H9 (cell line): ENCODE results near the gene MOCS3. TPM values are rescaled to one million over a fixed set of nuclear protein-coding genes. Genes with fewer than 3 reads are reported as not detected.

ENCODE experiments used
- DNase-seq: peaks from one replicate; pipeline ENCODE4 v3.0.0-alpha.2; 2017
- H2AFZ ChIP-seq: one replicate; pipeline ENCODE4 v1.6.1; 2013; ENCODE audit warnings: mild to moderate bottlenecking, low read length, control low read depth, moderate library complexity
- H2AK5ac ChIP-seq: 2 replicates; pipeline ENCODE4 v1.6.1; 2013; ENCODE audit warnings: low read length, control low read depth, mixed read lengths; ENCODE audit not compliant: insufficient read length
- H2BK120ac ChIP-seq: one replicate; pipeline ENCODE4 v1.6.1; 2013; ENCODE audit warnings: low read depth, mild to moderate bottlenecking, low read length, control low read depth, inconsistent platforms; ENCODE audit not compliant: poor library complexity, severe bottlenecking
- H2BK12ac ChIP-seq: 2 replicates; pipeline ENCODE4 v1.6.1; 2013; ENCODE audit warnings: low read length, control low read depth, mixed read lengths, low read depth; ENCODE audit not compliant: insufficient read length
- H2BK15ac ChIP-seq: 2 replicates; pipeline ENCODE4 v1.6.1; 2013; ENCODE audit warnings: low read depth, low read length, control low read depth
- H2BK20ac ChIP-seq: one replicate; pipeline ENCODE4 v1.6.1; 2013; ENCODE audit warnings: low read depth, mild to moderate bottlenecking, low read length, control low read depth, inconsistent platforms; ENCODE audit not compliant: poor library complexity, severe bottlenecking
- H2BK5ac ChIP-seq: 2 replicates; pipeline ENCODE4 v1.6.1; 2013; ENCODE audit warnings: low read length, control low read depth, mixed read lengths; ENCODE audit not compliant: insufficient read length
- H3K14ac ChIP-seq: 2 replicates; pipeline ENCODE4 v1.6.1; 2013; ENCODE audit warnings: low read length, control low read depth; ENCODE audit not compliant: insufficient read depth
- H3K18ac ChIP-seq: 2 replicates; pipeline ENCODE4 v1.6.1; 2013; ENCODE audit warnings: low read depth, mild to moderate bottlenecking, mixed read lengths, low read length, control low read depth; ENCODE audit not compliant: insufficient read length
- H3K23ac ChIP-seq: 2 replicates; pipeline ENCODE4 v1.6.1; 2013; ENCODE audit warnings: low read length, control low read depth, mixed read lengths, low read depth; ENCODE audit not compliant: insufficient read length
- H3K23me2 ChIP-seq: 2 replicates; pipeline ENCODE4 v1.6.1; 2013; ENCODE audit warnings: low read depth, mild to moderate bottlenecking, mixed read lengths, low read length, control low read depth; ENCODE audit not compliant: insufficient read length, poor library complexity, severe bottlenecking
- H3K27ac ChIP-seq: 2 replicates; pipeline ENCODE4 v1.5.1; 2013; ENCODE audit warnings: low read length, control low read depth, mixed read lengths, low read depth; ENCODE audit not compliant: insufficient read length
- H3K27me3 ChIP-seq: 2 replicates; pipeline ENCODE4 v1.6.1; 2013; ENCODE audit warnings: low read length, control low read depth, inconsistent platforms; ENCODE audit not compliant: insufficient read depth
- H3K4ac ChIP-seq: 2 replicates; pipeline ENCODE4 v1.6.1; 2013; ENCODE audit warnings: low read depth, mild to moderate bottlenecking, control low read depth, inconsistent platforms, low read length, moderate library complexity
- H3K4me1 ChIP-seq: 2 replicates; pipeline ENCODE4 v1.6.1; 2013; ENCODE audit warnings: low read length, control low read depth, inconsistent platforms; ENCODE audit not compliant: insufficient read depth
- H3K4me2 ChIP-seq: 2 replicates; pipeline ENCODE4 v1.6.1; 2013; ENCODE audit warnings: low read length, control low read depth, mixed read lengths; ENCODE audit not compliant: insufficient read length, insufficient read depth
- H3K56ac ChIP-seq: 2 replicates; pipeline ENCODE4 v1.6.1; 2013; ENCODE audit warnings: low read depth, mild to moderate bottlenecking, mixed read lengths, low read length, control low read depth; ENCODE audit not compliant: insufficient read length
- H3K79me1 ChIP-seq: 2 replicates; pipeline ENCODE4 v1.6.1; 2013; ENCODE audit warnings: low read depth, mild to moderate bottlenecking, moderate library complexity, low read length, control low read depth, inconsistent platforms; ENCODE audit not compliant: insufficient read depth, poor library complexity, severe bottlenecking
- H3K79me2 ChIP-seq: 2 replicates; pipeline ENCODE4 v1.6.1; 2013; ENCODE audit warnings: low read length, control low read depth, inconsistent platforms; ENCODE audit not compliant: insufficient read depth
- H3K9ac ChIP-seq: 2 replicates; pipeline ENCODE4 v1.6.1; 2013; ENCODE audit warnings: low read length, control low read depth, mixed read lengths; ENCODE audit not compliant: insufficient read length; ENCODE audit errors: extremely low read depth
- H3K9me3 ChIP-seq: one replicate; pipeline ENCODE4 v1.6.1; 2013; ENCODE audit warnings: low read depth, low read length, inconsistent platforms; ENCODE audit not compliant: control insufficient read depth
- H3T11ph ChIP-seq: one replicate; pipeline ENCODE4 v1.6.1; 2013; ENCODE audit warnings: mild to moderate bottlenecking, low read length, control low read depth, inconsistent platforms
- H4K20me1 ChIP-seq: one replicate; pipeline ENCODE4 v1.6.1; 2013; ENCODE audit not compliant: control insufficient read depth, insufficient read length, insufficient read depth
- H4K5ac ChIP-seq: 2 replicates; pipeline ENCODE4 v1.6.1; 2013; ENCODE audit warnings: low read depth, mild to moderate bottlenecking, mixed read lengths, low read length, control low read depth; ENCODE audit not compliant: insufficient read length
- H4K8ac ChIP-seq: replicated peaks from 2 replicates; pipeline ENCODE4 v1.6.1; 2013; ENCODE audit warnings: low read length, control low read depth, mixed read lengths, low read depth; ENCODE audit not compliant: insufficient read length
- H4K91ac ChIP-seq: 2 replicates; pipeline ENCODE4 v1.6.1; 2013; ENCODE audit warnings: low read depth, mild to moderate bottlenecking, moderate library complexity, mixed read lengths, low read length, control low read depth; ENCODE audit not compliant: insufficient read length
- H3K27ac Mint-ChIP-seq, 3 experiments: 2 replicates in 2 of 3; 3 replicates in 1 of 3; pipeline ENCODE4 v1.8.0; 2020 to 2021; ENCODE audit warnings: mixed read lengths in 3 of 3, mild to moderate bottlenecking in 1 of 3, moderate library complexity in 1 of 3
- H3K27me3 Mint-ChIP-seq: 2 replicates; pipeline ENCODE4 v1.8.0; 2021; ENCODE audit warnings: low read depth, mild to moderate bottlenecking, moderate library complexity, mixed read lengths
- H3K36me3 Mint-ChIP-seq, 3 experiments: 2 replicates in 2 of 3; 3 replicates in 1 of 3; pipeline ENCODE4 v1.8.0; 2020 to 2021; ENCODE audit warnings: low read depth in 3 of 3, mixed read lengths in 3 of 3; ENCODE audit not compliant: insufficient read depth in 1 of 3
- H3K4me1 Mint-ChIP-seq, 2 experiments: 2 replicates each; pipeline ENCODE4 v1.8.0; 2020; ENCODE audit warnings: mixed read lengths in 2 of 2
- H3K4me3 Mint-ChIP-seq, 2 experiments: 2 replicates in 1 of 2; 3 replicates in 1 of 2; pipeline ENCODE4 v1.8.0; 2020 to 2021; ENCODE audit warnings: mild to moderate bottlenecking in 2 of 2, mixed read lengths in 2 of 2, moderate library complexity in 1 of 2
- H3K9me3 Mint-ChIP-seq, 2 experiments: 2 replicates in 1 of 2; 3 replicates in 1 of 2; pipeline ENCODE4 v1.8.0; 2020; ENCODE audit warnings: mild to moderate bottlenecking in 2 of 2, mixed read lengths in 2 of 2, moderate library complexity in 1 of 2
- CTCF ChIP-seq: fragments of 200-600 bp; sonication (generic); conservative IDR thresholded peaks from 3 replicates; pipeline ENCODE4 v1.8.0; 2021; ENCODE audit warnings: antibody characterized with exemption, mild to moderate bottlenecking
- WGBS: extraction: QIAGEN DNeasy Blood & Tissue Kit; methylation state at CpG from one replicate; pipeline ENCODE4 v1.1.7; 2013; ENCODE audit warnings: missing lambda C conversion rate, low lambda C conversion rate, mixed read lengths; ENCODE audit not compliant: insufficient read length; ENCODE audit errors: extremely low coverage; 5-methylcytosine and 5-hydroxymethylcytosine counted together
- total RNA-seq: library from RNA; stranded (reverse); gene quantifications from 2 replicates; pipeline ENCODE4 v1.2.1, GENCODE V29; 2021

MOCS3 gene
- total RNA-seq, 1 experiment from 2014 or later = 9.0 TPM

DNA sequence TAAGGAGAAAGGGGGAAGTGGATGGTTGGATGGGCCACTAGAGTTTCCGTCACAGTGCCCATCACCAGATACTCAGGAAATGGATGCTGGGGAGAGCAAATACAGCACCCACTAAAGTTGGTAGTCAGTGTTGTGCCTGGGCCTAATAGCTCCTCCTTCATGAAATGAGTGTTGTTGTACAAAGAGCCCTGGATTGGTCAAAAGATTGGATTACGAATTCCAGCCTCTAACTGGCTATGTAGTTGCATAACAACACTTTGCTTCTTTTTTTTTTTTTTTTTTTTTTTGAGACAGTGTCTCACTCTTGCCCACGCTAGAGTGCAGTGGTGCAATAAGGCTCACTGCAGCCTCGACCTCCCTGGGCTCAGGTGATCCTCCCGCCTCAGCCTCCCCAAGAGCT is 36.9 kb downstream of the MOCS3 start:
- no peak overlapping the region for H2BK5ac ChIP-seq
- H3K23ac ChIP-seq = no peak overlapping the region
- no peak overlapping the region for H2AK5ac ChIP-seq
- H3K27me3 ChIP-seq = no peaks in the 10 kb centered on the region
- H2BK12ac ChIP-seq = no peak overlapping the region
- H3K9me3 ChIP-seq = no peaks in the 10 kb centered on the region
- no peaks in the 10 kb centered on the region for H3K79me1 ChIP-seq
- H4K20me1 ChIP-seq = no peaks in the 10 kb centered on the region
- Mint-ChIP-seq H3K27ac (no peak overlapping the region), H3K9me3 (peaks cover 0 to 4% of the 10 kb centered on the region in 2 experiments; a peak in 1 of 5 replicates), H3K4me1 (peaks cover 21 to 29% of the 10 kb centered on the region in 2 experiments), H3K36me3 (no peaks in the 10 kb centered on the region), H3K27me3 (peaks cover 15% of the 10 kb centered on the region), H3K4me3 (no peak overlapping the region)
- TF ChIP-seq CTCF = no peak
- DNase-seq = no peak
- H3K27ac ChIP-seq = no peak overlapping the region
- no peak overlapping the region for H3K18ac ChIP-seq
- H3K4me2 ChIP-seq = no peak overlapping the region
- no peak overlapping the region for H2BK20ac ChIP-seq
- no peak overlapping the region for H2BK120ac ChIP-seq
- H4K91ac ChIP-seq = no peak overlapping the region
- no peaks in the 10 kb centered on the region for H3K79me2 ChIP-seq
- H3K56ac ChIP-seq = no peak overlapping the region
- no peak overlapping the region for H3T11ph ChIP-seq
- H3K23me2 ChIP-seq = no peaks in the 10 kb centered on the region
- no peak overlapping the region for H4K8ac ChIP-seq
- H3K14ac ChIP-seq = no peak overlapping the region
- H2AFZ ChIP-seq = no peak overlapping the region
- H3K9ac ChIP-seq = no peak overlapping the region
- no peak overlapping the region for H4K5ac ChIP-seq
- no peak overlapping the region for H3K4ac ChIP-seq
- WGBS = no CpG with 5 or more reads among the region's 5 CpGs
- H2BK15ac ChIP-seq = no peak overlapping the region
- H3K4me1 ChIP-seq = no peaks in the 10 kb centered on the region
